HG03565 (cell line): Measurements from ENCODE around the gene TMEM43.
A peak's percentile ranks its signal among the peaks of the same experiment; 100 is the strongest.
"Not testable (repeated sequence)": the region's sequence is repeated elsewhere in the genome, so short reads cannot be mapped to it uniquely, and the experiment has no call there.

ENCODE experiments used
- ATAC-seq: cut with Tn5 transposase; IDR thresholded peaks from one replicate; pipeline ENCODE4 v1.9.1; 2021; ENCODE audit warnings: mild to moderate bottlenecking, moderate library complexity; ENCODE audit not compliant: unreplicated experiment

TMEM43 gene, protein sequence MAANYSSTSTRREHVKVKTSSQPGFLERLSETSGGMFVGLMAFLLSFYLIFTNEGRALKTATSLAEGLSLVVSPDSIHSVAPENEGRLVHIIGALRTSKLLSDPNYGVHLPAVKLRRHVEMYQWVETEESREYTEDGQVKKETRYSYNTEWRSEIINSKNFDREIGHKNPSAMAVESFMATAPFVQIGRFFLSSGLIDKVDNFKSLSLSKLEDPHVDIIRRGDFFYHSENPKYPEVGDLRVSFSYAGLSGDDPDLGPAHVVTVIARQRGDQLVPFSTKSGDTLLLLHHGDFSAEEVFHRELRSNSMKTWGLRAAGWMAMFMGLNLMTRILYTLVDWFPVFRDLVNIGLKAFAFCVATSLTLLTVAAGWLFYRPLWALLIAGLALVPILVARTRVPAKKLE

DNA sequence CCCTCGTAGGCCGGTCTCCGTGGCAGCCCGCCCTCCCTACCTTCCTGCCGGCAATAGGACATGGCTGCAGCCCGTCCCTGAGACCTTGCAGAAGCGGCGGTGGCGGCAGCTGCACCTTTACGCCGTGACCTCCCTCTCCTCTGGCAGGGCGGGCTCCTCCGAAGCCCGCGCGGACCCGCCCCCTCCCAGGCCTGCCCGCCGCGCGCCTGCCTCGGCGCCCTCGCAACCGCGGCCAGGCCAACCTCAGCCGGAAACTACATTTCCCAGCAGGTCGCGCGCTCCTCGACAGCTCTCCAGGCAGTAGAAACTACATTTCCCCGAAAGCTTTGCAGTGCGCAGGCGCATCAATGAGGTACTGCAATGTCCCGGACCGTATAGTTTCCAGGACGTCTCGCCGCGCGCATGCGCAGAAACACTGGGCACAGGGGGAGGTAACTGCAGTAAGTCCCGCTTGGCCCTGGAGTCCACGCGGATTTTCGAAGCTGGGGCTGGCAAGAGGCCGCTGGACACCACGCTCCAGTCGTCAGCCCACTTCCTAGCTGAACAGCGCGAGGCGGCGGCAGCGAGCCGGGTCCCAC lies at the start of gene TMEM43, which contains the start of gene CHCHD4:
TMEM43 (plus strand) TSS at position 438 of the 578 bp plus-strand sequence. CDS start 142 bp downstream, outside the sequence.
CHCHD4 (minus strand) TSS at position 256 of the 578 bp plus-strand sequence; CDS start at position 62, 194 bp downstream.
- peak; percentile 89 for ATAC-seq

DNA sequence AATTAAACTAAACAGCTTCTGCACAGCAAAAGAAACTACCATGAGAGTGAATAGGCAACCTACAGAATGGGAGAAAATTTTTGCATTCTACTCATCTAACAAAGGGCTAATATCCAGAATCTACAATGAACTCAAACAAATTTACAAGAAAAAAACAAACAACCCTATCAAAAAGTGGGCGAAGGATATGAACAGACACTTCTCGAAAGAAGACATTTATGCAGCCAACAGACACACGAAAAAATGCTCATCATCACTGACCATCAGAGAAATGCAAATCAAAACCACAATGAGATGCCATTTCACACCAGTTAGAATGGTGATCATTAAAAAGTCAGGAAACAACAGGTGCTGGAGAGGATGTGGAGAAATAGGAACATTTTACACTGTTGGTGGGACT lies 49.6 kb upstream of the TMEM43 start:
- not testable (repeated sequence) for ATAC-seq

DNA sequence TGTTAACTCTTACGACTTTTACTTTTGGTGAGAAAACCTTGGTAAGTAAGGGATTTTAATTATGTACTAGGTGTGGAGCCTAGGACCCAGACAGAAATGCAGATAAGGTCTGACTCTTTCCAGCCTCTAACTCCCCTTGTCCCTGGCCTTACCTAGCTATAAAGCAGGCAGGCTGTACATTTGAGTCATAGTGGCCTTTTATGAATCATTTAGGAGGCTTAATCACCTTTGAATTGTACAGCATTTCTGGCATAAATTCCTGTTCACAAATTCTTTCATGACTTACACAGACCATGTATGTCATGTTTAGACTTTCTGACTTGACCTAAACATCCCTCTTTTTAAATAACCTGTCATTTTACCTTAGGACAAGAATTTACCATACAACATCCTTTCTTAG lies 47.5 kb upstream of the TMEM43 start:
- no peak for ATAC-seq

DNA sequence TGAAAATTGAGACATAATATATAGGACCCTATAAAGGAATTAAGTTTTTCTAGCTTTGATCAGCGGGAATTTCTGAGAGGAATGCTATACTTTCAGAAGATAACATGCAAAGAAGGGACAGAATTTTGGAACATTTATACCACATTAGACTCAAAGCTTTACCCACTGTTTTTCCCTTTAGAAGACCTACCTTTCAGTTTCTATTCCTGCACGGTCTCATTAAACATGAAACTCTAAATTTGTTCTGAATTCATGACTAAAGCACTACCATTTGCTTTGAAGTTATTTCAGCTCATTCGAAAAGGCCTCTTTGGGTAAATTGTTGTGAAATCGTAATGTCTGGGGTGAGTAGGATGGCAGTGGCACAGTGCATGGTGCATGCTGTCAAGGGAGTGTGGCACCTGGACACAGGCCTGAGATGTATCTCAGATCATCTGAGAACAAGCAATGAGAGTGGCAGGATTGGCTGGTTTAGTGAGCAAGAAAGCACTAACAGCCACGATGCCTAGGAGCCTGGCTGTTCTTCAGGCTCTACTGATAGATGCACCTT lies 42.7 kb upstream of the TMEM43 start:
- no peak for ATAC-seq

DNA sequence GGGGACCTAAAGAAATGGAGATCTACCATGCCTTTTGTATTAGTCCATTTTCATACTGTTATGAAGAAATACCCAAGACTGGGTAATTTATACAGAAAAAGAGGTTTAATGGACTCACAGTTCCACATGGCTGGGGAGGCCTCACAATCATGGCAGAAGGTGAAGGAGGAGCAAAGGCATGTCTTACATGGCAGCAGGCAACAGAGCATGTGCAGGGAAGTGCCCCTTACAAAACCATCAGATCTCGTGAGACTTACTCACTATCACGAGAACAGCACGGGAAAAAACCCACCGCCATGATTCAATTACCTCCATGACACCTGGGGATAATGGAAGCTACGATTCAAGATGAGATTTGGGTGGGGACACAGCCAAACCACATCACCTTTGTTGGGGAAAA lies 37.4 kb upstream of the TMEM43 start:
- not testable (repeated sequence) for ATAC-seq

DNA sequence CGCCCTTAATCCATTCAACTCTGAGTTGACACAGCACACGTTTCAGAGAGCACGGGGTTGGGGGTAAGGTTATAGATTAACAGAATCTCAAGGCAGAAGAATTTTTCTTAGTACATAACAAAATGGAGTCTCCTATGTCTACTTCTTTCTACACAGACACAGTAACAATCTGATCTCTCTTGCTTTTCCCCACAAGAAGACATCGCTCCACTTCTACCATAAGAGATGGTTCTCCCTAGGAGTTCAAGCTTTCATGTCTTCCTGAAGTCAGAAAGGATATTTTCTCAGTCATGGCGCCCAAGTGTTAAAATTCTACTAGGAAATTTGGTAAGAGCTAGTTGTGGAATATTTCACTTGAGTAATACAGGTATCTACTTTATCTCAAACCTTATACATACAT lies 32.9 kb upstream of the TMEM43 start:
- not testable (repeated sequence) for ATAC-seq

DNA sequence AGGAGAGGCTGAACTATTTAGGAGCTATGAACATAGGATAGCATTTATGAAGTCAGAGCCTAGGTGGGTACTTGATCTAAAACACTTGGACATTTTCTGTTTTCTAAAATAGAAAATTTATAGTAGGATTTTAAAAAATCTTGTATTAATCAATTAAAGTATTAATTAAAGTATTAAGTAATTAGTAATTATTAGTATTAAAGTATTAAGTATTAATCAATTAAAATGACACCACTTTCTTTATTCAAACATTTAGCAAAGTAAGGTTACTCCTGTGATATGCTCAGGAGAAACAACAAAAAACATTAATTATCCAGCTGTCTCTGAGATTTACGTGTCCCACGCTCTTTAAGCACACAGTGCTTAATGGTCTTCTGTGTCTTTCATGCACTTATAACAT lies 32.4 kb upstream of the TMEM43 start:
- no peak for ATAC-seq

DNA sequence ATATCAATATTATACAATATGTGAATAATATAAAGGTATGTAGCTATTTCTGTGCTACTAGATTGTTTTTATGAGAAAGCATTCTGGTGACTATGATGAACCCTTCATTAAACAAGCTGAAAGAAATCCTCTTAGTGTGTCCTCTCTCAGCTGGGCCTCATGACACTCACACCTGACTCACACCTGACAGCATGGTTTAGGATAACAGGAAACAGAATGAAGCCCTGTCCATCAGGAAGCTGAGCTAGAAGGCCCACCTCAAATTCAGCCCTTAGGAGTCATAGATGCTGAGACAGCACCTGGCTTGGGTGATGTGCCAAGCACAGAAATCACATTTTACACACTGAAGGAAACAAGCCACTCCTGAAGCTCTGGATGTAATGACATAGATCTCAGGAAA lies 31.0 kb upstream of the TMEM43 start:
- ATAC-seq: no peak

DNA sequence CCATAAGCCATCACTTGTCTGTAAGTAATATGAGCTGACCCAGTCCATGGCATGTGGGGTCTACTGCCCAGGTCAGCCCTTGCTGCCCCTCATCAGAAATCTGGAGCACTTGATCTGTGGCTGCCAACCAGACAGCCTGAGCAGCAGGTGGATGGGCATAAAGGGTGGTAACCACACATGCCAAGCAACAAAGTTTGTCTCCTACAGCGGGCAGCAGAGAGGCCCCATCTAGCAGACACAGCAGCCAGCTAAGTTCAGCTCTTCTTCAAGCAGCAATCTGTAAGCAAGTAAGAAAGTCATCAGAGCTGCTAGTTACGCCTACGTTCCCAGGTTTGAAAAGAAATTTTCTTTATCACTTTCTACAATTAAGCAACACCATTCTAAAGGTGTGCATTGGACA lies 28.1 kb upstream of the TMEM43 start:
- no peak for ATAC-seq

DNA sequence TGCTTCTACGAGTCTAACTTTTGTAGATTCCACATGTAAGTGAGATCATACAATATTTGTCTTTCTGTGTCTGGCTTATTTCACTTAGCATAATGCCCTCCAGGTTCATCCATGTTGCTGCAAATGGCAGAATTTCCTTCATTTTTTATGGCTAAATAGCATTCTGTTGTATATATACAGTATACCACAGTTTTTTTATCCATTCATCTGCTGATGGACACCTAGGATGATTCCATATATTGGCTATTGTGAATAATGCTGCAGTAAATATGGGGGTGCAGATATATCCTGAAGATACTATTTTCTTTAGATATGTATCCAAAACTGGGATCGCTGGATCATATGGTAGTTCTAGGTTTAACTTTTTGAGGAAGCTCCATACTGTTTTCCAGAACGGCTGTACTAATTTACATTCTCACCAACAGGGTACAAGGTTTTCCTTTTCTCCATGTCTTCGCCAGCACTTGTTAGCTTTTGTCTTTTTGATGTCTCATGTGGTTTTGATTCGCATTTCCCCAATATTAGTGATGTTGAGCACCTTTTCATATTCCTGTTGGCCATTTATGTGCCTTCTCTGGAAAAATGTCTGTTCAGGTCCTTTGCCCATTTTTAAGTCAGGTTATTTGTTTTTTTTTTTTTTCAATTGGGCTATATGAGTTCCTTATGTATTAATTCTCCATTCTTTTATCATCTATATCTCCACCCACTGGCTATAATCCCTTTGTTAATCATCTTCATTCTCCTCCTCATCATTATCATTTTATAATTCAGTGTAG lies 27.0 kb upstream of the TMEM43 start:
- no peak for ATAC-seq

DNA sequence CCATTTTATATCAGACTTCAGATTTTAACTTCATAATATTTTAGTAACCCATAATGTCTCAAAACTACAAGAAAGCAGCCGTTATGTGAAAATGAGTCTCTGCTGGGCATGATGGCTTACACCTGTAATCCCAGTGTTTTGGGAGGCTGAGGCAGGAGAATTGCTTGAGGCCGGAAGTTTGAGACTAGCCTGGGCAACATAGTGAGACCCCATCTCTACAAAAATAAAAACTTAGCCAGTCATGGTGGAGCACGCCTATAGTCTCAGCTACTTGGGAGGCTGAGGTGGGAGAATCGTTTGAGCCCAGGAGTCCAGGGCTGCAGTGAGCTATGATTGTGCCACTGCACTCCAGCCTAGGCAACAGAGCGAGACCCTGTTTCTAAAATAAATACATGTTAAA lies 15.0 kb upstream of the TMEM43 start:
- ATAC-seq: not testable (repeated sequence)

DNA sequence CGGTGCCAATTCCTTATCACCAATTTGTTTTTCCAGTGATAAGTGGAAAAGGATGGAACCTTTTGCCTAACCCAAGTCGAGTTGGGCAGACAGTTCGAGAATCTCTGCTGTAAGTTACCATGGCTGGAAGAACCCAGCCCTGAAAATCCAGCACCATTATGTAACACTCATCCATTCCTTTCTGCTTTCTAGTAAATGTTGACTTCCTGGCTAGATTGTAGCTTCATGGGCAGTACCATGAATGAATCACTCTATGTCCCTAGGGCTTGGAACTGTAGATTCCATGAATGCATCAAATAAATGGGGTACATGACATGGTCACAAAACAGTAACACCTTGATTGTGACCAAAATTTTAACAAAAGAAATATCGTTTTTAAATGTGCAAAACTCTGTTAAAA lies 14.2 kb upstream of the TMEM43 start:
- no peak for ATAC-seq

DNA sequence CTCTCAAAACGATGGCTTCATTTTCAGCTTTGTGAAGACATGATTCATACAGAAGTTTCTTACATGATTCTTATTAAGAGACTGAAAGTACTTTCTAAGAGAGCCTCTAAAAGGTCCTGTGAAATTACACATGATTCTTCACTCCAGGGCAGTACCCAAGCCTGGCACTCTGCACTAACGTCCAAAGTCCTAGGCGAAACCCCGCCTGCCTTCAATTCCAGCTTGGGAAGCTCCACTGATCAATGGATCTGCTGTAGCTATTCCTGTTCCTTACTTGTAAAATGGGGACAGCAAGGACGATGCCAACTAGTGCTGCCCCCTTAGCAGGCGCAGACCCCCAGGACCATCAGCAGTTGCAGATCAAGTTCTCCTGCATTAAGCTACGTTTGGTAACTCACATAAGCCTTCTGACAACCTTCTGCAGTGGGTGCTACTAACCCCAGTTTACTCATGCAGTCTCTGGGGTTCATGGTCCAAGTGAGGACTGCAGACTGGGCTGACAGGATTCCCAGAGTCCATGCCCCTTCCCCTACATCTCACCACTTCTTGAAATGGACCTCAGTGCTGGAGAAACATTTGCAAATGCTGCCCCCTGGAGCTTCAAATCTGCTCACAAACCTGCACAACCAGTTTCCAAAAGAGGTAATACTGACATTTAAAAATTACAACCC lies 10.8 kb upstream of the TMEM43 start:
- ATAC-seq: no peak

DNA sequence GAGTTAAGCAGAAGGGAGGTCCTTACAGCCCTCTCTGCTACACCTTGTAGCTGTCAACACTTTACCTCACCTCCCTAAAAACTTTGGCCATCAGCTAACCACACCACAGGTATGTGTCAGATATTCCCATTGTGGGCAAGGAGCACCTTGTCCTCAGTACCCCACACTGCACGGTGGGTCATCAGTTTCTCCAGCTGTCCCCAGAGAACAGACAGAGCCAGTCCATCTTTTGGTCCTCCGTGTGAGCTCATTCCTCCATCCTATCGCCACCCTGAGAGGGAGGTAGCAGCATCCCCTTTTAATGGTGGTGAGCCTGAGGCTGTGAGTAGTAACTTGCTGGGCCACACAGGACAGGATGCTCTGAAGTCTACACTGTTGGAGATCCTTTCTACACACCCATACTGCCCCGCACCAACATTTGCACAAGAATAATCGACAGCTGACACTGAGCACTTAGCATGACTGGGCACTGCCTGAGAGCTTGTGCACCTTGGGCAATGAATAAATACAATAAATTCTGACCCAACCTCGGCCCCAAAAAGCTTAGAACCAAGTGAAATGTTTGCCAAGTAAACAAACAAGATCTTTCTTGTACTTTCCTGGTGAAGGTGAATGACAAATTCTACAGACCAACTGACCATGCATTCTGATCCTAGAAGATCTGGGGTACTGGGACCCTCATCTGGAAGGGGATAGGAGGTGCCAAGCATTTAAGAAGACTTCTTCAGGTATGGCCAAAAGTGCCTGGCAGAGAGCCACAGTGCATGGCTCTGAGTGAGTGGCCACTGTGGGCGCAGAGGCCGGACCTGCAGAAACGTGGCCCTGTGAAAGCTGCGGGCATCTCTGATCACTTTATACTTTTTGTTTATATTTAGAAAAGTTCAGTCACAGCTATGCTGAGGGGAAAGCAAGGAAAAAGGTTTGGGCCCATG lies 7.1 kb upstream of the TMEM43 start:
- ATAC-seq: no peak

DNA sequence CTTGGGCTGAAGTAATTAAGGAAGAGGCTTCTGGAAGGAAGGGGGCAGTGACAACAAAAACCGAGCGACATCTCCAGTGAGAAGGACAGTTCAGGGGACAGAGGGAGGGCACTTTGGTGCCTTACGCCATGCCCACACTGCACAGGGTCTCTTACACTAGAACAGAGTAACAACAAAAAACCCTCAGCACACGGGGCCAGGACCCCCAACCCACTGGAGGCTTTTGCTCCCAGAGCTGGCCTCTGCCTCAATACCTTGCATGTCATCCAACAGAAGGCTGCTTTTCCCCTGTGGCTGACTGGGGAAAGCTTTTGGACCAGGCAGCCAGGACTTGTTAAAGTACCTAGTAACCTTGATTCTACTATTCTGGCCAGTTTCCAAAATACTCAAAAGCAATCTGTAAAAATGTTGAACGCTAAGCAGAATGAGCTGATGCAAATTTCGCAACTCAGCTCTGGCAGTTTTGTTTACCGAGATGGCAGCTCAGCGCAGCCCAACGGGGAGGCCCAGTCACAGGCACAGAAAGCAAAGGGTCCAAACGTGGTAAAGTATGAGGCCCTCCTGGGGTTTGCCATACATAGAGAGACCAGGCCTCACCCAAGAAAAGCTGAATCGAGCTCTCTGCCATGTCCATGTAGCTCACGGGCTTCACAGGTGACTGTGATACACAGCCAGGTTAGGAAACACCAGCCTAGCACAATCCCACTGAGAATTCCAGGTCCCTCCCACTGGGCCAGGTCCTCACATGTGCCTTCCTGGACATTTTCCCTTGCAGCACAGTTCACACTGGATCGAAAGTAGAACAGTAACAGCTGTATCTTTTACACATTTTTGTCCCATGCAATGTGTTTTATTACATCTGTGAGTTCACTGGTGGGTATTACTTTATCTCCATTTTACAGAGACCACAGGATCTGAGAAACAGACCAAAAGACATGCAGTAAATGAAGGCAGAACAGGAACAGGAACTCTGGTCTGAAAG lies 6.2 kb upstream of the TMEM43 start:
- no peak for ATAC-seq

DNA sequence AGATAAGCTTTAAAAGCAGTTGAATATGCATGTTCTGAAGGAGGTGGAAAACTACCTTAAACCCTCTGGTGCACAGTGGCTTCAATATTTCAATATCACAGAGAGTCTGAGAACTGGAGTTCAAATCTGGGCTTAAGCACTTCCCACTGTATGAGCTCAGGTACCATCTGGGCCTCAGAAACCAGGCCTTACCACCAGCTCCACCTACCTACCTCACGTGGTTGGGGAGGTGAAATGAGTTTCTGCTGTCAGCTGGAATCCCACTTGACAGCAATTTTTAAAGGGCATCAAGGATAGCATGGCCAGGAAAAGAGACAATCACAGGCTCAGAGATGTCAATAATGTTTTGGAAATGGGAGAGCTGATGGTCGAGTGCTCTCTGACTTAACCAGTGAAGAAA lies 5.2 kb upstream of the TMEM43 start:
- no peak for ATAC-seq

DNA sequence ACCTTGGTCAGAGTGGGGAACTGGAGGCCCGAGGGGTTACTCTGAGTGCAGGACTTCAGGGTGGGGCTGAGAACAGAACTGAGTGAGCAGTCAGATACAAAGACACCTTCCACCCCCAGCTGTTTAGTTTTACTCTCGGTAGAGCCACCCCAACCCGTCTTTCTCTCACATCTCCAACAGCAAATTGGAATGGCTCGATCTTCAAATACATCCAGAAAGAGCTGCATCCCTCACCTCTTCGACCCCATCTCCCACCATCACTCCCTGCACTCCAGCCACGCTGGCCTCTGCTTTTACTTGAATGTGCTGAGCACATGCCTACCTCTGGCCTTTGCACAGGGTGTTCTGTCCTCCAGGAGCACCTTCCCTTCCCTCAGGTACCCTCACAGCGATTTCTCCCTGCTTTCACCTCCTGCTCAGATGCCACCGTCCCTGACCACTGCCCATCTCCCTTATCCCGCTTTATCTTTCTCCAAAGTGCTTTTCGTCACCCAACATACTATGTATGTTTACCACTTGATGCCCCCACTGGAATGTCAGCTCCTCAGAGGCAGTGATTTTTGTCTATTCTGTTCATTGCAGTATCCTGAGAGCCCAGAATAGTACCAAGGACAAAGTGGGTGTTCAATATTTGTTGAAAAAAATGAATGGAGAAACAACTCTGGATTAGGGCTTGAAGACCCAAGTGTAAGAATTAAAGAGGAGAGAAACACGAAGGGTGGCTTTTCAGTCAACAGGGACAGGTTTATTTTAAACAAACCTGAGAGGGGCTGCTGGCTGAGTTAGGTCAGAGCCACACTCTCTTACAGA lies 4.5 kb upstream of the TMEM43 start:
- ATAC-seq: no peak
